HG02981 (cell line): ENCODE data around the gene ARRDC3.
"Not testable (repeated sequence)": the region's sequence is repeated elsewhere in the genome, so short reads cannot be mapped to it uniquely, and the experiment has no call there.

Source experiments
- ATAC-seq: cut with Tn5 transposase; IDR thresholded peaks from one replicate; pipeline ENCODE4 v1.9.1; 2021; ENCODE audit warnings: mild to moderate bottlenecking, moderate library complexity; ENCODE audit not compliant: unreplicated experiment

The ARRDC3 gene

GRCh38 chr5:91385596-91385995 is 2.5 kb upstream of the ARRDC3 start:
- not testable (repeated sequence) for ATAC-seq

- peak; percentile 7 for ATAC-seq
Observed at GRCh38 chr5:91384671-91385430, 1.7 kb upstream of the ARRDC3 start.

- no peak for ATAC-seq
Observed at GRCh38 chr5:91383956-91384300, 811 bp upstream of the ARRDC3 start.

- ATAC-seq, result no peak
Observed at GRCh38 chr5:91382530-91383026, 539 bp downstream of the ARRDC3 start.

- peak; percentile 19 for ATAC-seq
Observed at GRCh38 chr5:91381774-91382359, 1.2 kb downstream of the ARRDC3 start.

- ATAC-seq, result no peak
Observed at GRCh38 chr5:91381239-91381773, 1.8 kb downstream of the ARRDC3 start.

GRCh38 chr5:91380491-91381238 is 2.5 kb downstream of the ARRDC3 start:
- ATAC-seq, result peak; percentile 43

- peak; percentile 55 for ATAC-seq
Observed at GRCh38 chr5:91379914-91380490, 3.1 kb downstream of the ARRDC3 start.

GRCh38 chr5:91379246-91379913 is 3.7 kb downstream of the ARRDC3 start:
- ATAC-seq, result no peak

GRCh38 chr5:91378752-91379211 is 4.3 kb downstream of the ARRDC3 start:
- no peak for ATAC-seq

GRCh38 chr5:91374893-91375520 is 8.1 kb downstream of the ARRDC3 start:
- no peak for ATAC-seq

- no peak for ATAC-seq
Observed at GRCh38 chr5:91373600-91373999, 9.5 kb downstream of the ARRDC3 start.

GRCh38 chr5:91373006-91373405 is 10.1 kb downstream of the ARRDC3 start:
- ATAC-seq, result no peak

- ATAC-seq, result no peak
Observed at GRCh38 chr5:91369480-91369879, 13.6 kb downstream of the ARRDC3 start.

GRCh38 chr5:91367908-91368648 is 15.0 kb downstream of the ARRDC3 start:
- no peak for ATAC-seq

GRCh38 chr5:91367344-91367743 is 15.8 kb downstream of the ARRDC3 start:
- ATAC-seq, result no peak

- no peak for ATAC-seq
Observed at GRCh38 chr5:91366551-91366950, 16.6 kb downstream of the ARRDC3 start.

- ATAC-seq, result no peak
Observed at GRCh38 chr5:91365498-91365897, 17.6 kb downstream of the ARRDC3 start.

GRCh38 chr5:91362935-91363334 is 20.2 kb downstream of the ARRDC3 start:
- ATAC-seq, result no peak
